Ammon's horn (tissue), 1 donor: ENCODE data around the gene SMC1B.
A peak's percentile ranks its signal among the peaks of the same experiment; 100 is the strongest.
"Not testable (repeated sequence)": the region's sequence is repeated elsewhere in the genome, so short reads cannot be mapped to it uniquely, and the experiment has no call there.

Experiments
- DNase-seq: peaks from one replicate; pipeline ENCODE4 v3.0.0-alpha.2; 2016; ENCODE audit warnings: low spot score

The SMC1B gene

DNA sequence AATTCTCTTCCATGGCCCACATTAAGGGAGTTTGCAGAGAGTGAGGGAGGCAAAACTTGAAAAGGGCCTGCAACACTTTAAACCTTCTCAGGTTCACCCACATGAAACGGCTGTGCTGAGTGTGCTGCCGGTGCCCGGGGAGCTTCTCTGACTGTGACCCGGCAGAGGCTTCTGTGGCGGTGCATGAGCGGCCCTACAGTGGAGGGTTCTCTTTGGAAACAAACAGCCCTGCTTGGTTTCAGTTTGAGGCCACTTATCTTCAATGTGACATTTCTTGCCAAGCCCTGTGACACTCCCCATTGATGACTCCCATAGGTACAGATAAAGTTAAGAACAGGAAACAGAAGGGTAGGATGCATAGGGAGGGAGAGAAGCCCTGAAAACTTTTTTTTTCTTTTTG lies 71.9 kb downstream of the SMC1B start:
- DNase-seq, result no peak

DNA sequence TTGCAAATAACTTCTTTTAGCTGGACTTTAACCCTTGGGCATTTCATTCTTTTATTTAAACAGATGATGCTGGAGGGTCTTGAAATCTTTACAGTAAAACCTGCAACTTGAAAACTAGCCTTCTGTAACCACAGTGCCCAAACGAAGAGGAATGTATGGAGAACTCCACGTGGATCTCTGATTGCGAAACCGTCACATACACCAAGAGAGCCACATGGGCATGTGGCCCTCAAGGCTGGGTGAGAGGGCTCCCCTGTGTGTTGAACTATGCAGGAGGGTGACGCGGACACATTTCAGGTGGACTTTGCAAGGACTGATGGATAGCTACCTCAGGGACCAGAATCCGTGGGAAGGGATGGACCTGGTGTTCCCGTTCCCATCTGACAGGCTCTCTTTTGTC lies 73.1 kb downstream of the SMC1B start:
- no peak for DNase-seq

DNA sequence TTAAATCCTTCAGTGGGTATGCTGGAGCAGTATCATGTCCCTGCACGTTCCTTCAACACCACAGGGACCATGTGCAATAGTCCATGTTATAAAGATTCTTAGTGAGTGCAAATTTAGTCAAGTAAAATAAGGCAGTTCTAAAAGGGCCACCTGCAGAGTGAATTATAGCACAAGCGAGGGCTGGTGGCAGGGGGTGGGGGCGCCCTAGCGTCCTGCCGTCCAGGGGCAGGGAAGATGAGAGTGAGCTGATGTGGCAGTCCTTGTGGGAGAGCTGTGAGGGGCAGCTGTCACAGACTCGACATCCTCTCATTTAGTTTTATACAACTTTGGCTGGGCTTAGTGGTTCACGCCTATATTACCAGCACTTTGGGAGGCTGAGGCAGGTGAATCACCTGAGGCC lies 74.6 kb downstream of the SMC1B start:
- DNase-seq, result no peak

DNA sequence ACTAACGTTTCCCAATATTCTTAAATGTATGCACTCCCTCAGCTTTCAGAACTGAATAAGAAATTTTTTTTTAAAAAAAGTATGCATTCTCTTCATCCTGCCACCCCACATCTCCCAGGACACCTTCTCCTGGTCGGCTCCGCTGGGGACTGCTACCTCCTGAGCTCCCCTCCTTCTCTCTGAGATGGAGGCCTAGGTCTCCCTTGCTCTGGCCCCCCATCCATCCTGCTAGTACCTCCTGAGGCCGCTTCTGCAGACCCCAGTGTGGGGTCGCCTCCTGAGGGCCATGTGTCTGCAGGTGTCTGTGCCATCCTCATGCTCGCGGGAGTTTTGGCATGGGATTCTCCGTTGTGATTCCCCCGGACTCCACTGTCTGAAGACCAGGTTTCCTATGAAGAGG lies 75.9 kb downstream of the SMC1B start:
- no peak for DNase-seq

DNA sequence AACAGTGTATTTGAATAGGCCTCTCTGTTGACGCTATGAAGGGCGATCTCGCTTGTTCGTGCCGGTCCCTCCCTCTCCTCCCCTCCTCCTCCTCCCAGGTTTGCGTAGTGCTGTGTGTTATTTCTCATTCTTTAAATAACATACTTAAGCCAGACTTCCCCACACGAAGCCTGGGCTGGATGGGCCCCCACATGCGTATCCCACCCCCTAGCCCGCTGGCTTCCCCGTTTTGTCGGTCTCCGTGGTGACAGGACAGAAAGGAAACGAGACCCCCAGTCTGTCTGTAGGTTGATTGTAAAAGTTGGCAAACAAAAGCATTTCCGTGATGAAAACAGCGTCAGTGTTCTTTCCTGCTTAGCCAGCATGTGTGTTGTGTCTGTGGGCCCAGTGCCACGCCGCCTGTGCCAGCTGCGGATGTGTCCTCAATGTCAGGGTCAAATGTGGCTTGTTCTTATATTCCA lies 76.4 kb downstream of the SMC1B start:
- peak; percentile 81 for DNase-seq

DNA sequence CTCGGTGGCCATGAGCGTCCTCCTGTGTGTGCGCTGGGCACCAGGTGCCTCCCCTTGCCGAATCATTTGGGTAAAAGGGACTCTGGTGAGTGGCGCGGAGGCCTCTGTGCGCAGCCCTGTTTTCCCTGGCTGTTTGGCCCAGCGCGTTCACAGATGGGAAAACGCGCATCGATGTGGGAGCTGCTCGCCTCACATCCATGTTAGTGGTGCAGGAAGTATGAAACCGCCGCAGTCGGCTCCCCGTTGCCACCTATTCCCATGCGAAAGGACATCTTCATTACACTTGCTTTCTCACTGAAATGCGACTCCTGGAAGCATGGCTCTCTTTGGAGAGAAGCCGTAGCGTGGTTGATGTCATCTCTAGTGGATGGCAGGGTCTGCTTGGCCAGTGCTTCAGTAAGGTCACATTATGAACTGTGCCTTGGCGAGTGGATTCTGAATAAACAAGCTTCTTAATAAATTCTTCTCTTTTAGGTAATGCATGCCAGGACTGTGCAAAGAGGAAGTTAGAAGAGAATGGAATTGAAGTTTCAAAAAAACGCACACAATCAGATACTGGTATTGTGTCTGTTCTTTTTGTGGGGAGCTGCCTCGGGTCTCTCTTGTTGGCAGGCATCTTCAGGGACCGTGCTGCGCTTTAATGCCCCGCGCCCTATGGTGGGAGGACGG lies 77.4 kb downstream of the SMC1B start:
- no peak for DNase-seq

DNA sequence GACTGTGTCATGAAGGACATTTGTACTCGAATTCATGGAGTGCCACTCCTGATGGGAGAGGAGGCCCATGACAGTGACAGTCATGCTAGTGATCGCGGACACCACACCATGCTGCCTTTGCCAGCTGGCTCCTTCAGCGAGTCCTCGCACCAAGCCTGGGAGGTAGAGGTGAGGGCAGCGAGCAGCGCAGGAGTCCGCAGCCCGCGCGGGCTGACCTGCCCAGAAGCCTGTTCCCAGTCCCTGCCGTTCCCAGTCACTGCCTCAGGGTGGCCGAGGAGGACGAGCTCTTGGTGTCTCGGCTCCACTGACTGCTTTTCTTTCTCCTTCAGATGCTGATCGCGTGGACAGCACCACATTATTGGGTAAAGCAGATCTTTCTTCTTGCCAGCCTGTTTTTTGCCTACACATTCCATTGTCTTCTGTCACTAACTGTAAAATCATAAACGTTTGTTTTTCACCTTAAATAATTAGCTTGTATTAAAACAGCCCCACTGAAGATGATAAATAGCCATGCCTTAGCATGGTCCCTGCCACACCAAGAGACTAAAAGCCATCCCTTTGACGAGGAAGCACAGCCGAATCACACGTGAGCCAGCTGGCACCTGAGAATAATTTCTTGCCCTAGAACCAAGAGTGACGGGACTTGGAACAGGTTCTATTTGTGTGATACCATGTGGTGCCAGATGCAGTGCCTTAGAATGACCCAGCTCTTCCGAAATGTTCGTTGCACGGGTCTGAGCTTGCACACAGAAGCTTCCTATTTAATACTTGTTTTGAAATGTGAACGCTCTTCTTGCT lies 78.2 kb downstream of the SMC1B start:
- no peak for DNase-seq

DNA sequence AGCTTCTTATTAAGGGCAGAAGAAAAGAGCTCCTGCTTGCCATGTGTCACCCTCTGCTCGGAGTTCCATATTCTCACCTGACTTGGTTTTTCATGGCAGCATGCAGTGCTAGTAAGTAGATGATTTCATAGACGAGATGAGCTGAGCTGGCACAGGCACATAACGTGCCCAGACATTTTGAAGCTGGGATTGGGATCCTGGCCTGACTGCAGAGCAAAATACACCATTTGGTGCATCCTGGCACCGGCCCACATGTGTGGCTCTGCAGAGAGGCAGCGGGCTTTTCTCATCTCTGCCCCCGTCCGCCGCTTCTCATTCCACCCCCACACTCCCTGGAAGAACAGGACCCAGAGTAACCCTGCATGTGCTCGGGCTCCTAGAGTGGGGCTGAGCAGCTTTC lies 78.9 kb downstream of the SMC1B start:
- DNase-seq, result peak; percentile 45

DNA sequence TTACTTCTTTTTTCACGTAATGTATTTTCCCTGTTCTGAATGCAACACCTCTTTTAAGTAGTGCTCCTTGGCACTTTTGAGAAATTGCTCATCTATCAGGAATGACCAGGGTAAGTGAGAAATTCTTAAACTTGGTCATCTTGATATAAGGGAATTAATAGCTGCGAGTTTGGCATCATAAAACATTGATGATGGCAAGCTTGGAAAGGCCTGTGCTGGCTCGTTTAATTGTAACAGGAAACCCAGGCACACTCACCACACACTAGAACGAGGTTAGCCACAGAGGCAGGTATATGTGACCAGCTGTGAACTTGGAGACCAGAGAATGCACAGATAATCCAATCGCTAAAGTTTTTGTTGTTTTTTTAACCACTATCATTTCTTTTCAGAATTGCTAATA lies 79.3 kb downstream of the SMC1B start:
- DNase-seq, result no peak

DNA sequence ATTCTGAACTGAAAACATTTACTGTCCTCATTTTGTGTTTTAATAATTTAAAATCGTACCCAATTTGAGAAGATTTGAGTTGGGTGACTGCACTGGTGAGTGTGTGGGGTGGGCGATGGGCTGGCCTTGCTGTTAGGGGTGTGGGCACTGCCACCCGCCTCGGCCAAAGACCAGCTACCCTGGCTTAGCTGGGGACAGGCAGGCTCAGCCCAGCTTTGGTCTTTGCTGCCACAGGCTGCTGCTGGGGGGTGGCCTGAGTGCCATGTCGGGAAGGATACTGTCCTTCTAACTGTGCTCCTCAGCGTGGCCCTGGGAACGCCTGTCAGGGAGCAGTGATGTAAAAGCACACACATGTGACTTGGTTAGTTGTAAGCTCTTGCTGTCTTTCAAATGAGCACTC lies 81.4 kb downstream of the SMC1B start:
- DNase-seq, result no peak

DNA sequence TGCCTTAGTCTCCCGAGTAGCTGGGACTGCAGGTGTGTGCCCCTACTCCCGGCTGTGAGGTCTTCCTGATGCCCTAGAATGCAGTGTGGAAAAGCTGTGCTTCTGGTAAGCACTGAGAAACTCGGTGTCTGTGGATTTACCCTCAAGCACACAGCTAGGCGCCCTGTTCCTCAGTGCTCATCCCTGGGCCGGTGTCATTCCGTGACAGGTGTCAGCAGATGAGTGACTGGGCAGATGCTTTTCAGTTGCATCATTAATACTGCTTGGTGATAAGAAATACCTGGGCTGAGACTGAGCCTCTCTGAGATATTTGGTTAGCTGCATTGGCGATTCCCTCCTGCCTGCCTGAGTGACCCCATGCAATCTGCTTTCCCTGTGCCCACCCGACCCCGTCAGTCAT lies 81.9 kb downstream of the SMC1B start:
- DNase-seq, result no peak

DNA sequence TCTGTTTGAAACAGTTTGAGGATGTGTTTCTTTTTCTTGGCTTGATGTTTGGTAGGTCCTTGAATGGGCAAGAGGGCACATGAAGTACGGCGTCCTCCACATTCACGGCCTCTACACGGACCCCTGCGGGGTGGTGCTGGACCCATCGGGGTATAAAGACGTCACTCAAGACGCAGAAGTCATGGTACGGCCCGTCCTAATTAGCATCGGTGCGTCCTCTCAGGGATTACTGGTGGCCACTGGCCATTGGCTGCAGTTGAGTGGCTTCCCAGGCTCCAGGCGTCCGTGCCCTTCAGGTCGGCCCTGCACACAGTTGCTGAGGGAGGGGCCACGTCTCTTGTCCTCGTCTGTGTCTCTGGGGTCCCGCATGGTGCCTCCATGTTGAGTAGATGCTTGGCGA lies 82.9 kb downstream of the SMC1B start:
- DNase-seq, result no peak

DNA sequence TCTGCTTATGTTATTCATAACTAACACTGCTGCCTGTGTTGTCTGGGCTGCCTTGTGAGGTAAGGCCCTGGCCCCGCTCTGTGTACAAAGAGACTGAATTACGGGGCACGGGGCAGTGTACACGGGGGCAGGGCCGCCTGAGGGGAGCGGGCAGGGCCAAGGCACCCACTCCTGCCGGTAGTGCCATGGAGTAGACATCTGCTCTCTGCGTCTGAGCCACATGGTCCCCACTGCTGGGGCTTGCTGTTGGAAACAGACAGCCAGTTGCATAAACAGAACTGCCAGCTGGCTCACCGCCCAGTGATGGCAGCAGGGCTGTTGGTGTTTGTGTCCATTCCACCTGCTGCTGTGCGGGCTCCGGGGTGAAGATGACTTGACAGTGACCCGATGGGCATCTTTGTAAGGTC lies 83.9 kb downstream of the SMC1B start:
- peak; percentile 88 for DNase-seq

DNA sequence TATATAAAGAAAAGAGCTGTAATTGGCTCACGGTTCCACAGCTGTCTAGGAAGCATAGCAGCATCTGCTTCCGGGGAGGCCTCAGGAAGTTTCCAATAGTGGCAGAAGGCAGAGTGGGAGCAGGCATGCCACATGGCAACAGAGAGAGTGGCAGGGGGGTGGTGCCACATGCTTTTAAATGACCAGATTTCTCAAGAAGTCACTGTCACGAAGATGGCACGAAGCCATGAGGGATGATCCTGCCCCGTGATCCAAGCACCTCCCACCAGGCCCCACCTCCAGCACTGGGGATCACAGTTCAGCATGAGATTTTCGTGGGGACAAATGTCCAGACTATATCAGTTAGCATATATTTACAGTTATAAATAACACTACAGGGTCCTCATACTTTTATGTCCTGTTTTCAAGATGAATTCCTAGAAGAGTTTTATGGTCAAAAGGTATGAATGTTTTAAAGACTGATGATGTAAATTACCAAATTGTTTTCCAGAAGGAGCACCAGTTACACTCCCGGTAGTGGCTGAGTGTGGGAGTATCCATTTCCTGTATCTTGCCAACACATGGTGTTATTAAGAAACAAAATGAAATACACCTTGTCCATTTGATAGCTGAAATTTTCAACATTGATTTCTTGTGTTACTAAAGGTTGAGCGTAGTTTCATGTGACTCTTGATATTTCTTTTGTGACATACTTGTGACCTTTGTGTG lies 84.4 kb downstream of the SMC1B start:
- no peak for DNase-seq

DNA sequence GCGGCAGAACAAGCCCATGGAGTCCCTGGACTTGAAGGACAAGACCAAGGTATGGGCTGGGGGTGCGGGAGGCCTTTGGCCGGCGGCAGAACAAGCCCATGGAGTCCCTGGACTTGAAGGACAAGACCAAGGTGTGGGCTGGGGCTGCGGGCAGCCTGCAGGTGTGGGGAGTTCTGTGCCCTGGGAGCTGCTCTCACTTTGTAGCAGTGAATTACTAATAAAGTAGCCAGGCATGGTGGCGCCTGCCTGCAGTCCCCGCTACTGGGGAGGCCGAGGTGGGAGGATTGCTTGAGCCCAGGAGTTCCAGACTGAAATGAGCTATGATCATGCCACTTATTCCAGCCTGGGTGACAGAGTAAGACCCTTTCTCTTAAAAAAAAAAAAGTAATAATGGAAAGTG lies 85.1 kb downstream of the SMC1B start:
- not testable (repeated sequence) for DNase-seq

DNA sequence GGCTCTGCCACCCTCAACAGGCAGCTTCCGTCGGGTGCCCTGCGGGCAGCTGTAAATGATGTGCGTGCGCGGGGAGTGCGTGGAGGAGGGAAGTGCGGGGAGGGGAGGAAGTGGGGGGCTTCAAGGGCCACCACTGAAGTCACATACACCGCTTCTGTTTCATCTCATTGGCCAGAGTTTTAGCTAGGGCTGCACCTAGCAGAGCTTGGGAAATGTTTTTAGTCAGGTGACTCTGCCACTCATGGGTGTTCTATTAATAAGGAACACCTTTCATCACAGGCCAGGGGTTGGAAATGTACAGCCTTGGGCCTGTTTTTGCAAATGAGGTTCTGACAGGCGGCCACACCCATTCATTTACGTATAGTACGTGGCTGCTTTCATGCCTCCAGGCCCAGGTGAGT lies 89.1 kb downstream of the SMC1B start:
- no peak for DNase-seq

DNA sequence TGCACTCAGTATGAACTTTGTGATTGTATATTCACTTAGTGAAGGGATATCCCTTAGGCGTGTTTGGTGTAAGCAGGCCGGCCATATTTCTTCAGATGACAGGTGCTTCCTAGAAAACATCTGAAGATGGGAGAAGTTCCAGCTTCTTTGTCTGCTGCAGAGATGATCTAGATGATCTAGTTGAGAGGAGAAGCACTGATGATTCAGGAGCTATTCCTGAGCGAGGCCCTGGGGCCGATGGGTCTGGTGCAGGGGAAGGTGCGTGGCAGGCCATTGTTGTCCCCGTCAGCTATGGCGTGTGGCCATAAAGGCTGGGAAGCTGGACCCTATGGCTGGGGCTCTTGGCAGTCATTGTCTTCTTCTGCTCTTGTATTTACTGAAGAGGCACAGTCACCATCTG lies 89.7 kb downstream of the SMC1B start:
- DNase-seq, result no peak

DNA sequence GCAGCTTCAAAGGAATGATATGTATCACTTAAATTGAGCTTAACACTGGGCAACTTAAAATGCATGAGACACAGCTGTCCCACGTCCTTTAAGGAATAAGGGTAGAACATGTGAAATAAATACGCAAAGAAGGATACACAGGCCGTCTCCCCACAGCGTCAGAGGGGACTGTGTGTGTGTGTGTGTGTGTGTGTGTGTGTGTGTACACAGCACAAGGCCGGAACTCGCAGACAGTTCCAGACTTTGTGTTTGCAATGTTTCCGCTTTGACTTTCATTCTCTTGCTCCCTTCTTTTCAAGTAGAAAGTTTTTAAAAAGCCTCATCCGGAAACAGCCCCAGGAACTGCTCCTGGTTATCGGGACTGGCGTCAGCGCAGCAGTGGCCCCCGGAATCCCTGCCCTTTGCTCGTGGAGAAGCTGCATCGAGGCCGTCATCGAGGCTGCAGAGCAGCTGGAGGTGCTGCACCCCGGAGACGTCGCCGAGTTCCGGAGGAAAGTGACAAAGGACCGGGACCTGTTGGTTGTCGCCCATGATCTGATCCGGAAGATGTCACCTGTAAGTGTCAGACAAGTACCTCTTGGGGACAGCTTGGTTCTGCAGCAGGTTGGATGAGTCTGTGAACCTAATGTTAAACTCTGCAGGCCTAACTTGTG lies 90.4 kb downstream of the SMC1B start:
- no peak for DNase-seq

DNA sequence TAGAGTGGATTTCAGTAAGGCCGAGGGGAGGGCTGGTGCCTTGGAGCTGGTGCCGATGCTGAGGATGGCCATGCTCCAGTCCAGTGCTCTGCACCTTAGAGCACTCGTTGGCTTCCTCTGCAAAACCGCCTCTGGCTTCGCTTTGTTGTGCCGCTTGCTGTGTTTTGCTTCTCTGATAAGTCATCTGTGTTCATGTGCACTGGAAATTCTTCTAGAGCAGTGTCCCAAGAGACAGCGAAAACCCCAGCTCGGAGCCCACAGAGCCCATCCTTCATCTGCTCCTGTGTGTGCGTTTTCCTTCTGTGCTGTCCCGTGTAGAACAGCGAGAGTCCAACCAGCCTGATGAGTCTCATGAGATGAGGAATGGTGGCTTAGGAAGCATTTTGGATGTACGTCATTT lies 91.6 kb downstream of the SMC1B start:
- no peak for DNase-seq

DNA sequence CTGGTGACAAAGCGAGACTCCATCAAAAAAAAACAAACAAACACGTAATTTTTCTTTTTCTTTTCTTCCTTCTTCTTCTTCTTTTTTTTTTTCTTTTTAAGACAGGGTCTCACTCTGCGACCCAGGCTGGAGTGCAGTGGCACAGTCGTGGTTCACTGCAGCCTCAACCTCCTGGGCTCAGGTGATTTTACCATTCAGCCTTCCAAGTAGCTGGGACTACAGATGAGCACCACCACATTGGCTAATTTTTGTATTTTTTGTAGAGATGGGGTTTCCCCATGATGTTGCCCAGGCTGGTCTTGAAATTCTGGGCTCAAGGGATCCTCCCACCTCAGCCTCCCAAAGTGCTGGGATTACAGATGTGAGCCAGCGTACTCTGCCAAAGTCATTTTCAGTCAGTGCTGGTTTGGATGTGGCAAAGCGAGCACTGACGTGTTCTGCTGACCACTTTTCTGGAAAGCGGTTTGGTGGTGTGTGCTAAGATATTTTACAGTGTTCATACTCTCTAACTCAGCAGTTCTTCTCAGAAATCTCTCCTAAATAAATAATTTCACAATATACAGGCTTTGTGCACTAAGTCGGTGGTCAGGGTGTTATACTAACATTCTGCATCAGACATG lies 92.9 kb downstream of the SMC1B start:
- DNase-seq, result no peak

DNA sequence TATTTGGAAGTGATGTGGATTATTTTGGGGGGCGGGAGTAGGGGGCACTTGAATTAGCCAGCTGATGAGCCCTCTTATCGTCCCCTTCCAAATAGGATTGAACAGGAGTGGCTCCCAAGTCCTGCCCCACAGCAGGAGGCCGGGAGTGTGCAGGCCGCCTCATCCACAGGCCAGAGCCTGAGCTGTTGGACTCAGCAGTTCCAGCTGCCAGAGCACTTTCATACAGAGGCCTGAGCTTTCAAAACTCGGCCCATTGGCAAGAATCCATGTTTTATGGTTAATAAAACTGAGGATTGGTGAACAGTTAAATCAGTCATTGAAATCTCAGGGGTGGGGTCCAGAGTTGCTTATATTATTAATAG lies 94.1 kb downstream of the SMC1B start:
- DNase-seq, result no peak
